ENCODE results near the gene GSTO1.

Gene GSTO1

GRCh38 chr10:104258209-104258608, 3.5 kb downstream of the GSTO1 start:
- Histone ChIP-seq H3K27me3 (ENCODE audit: control insufficient read depth, insufficient read depth, low read length, poor library complexity, severe bottlenecking) (peaks cover 28% of the 10 kb centered on the region), H3K36me3 (ENCODE audit: control insufficient read depth, insufficient read depth, low read length) (no peaks in the 10 kb centered on the region), H3K4me3 (ENCODE audit: insufficient read depth, low read depth, low read length) (no peak overlapping the region), H3K27ac (ENCODE audit: insufficient read depth, low read depth, low read length, poor library complexity, severe bottlenecking) (no peak overlapping the region), H3K9me3 (ENCODE audit: control insufficient read depth, low read length) (no peaks in the 10 kb centered on the region), H3K4me1 (ENCODE audit: control insufficient read depth, insufficient read depth, low read length) (peaks cover 12% of the 10 kb centered on the region)
- WGBS, 2 experiments: 88 to 97% methylated on average over 3 of the region's 3 CpGs

- peaks cover 5% of the 10 kb centered on the region for H3K4me1 ChIP-seq (ENCODE audit: control insufficient read depth, insufficient read depth, low read length)
- no peak overlapping the region for H3K4me3 ChIP-seq (ENCODE audit: insufficient read depth, low read depth, low read length)
- H3K36me3 ChIP-seq (ENCODE audit: control insufficient read depth, insufficient read depth, low read length): no peaks in the 10 kb centered on the region
- H3K27ac ChIP-seq (ENCODE audit: insufficient read depth, low read depth, low read length, poor library complexity, severe bottlenecking): no peak overlapping the region
- no peaks in the 10 kb centered on the region for H3K9me3 ChIP-seq (ENCODE audit: control insufficient read depth, low read length)
- 90 to 95% methylated on average over 3 of the region's 3 CpGs for WGBS, 2 experiments
- H3K27me3 ChIP-seq (ENCODE audit: control insufficient read depth, insufficient read depth, low read length, poor library complexity, severe bottlenecking): peaks cover 16% of the 10 kb centered on the region
Observed at GRCh38 chr10:104259456-104259855, 4.8 kb downstream of the GSTO1 start.

GRCh38 chr10:104259999-104260774, 5.5 kb downstream of the GSTO1 start:
- Histone ChIP-seq H3K27ac (ENCODE audit: insufficient read depth, low read depth, low read length, poor library complexity, severe bottlenecking) (no peak overlapping the region), H3K4me1 (ENCODE audit: control insufficient read depth, insufficient read depth, low read length) (peaks cover 4% of the 10 kb centered on the region)

GRCh38 chr10:104260775-104261115, 6.1 kb downstream of the GSTO1 start:
- Histone ChIP-seq H3K9me3 (ENCODE audit: control insufficient read depth, low read length) (no peaks in the 10 kb centered on the region), H3K4me3 (ENCODE audit: insufficient read depth, low read depth, low read length) (no peak overlapping the region), H3K27me3 (ENCODE audit: control insufficient read depth, insufficient read depth, low read length, poor library complexity, severe bottlenecking) (peaks cover 3% of the 10 kb centered on the region), H3K4me1 (ENCODE audit: control insufficient read depth, insufficient read depth, low read length) (no peaks in the 10 kb centered on the region), H3K36me3 (ENCODE audit: control insufficient read depth, insufficient read depth, low read length) (no peaks in the 10 kb centered on the region), H3K27ac (ENCODE audit: insufficient read depth, low read depth, low read length, poor library complexity, severe bottlenecking) (no peak overlapping the region)
- WGBS, 2 experiments: 76 to 82% methylated on average over 2 to 3 of the region's 3 CpGs

More at GRCh38 chr10:104259999-104260774, 5.5 kb downstream of the GSTO1 start:
- Histone ChIP-seq H3K9me3 (ENCODE audit: control insufficient read depth, low read length) (no peaks in the 10 kb centered on the region), H3K27me3 (ENCODE audit: control insufficient read depth, insufficient read depth, low read length, poor library complexity, severe bottlenecking) (peaks cover 8% of the 10 kb centered on the region), H3K4me3 (ENCODE audit: insufficient read depth, low read depth, low read length) (no peak overlapping the region), H3K36me3 (ENCODE audit: control insufficient read depth, insufficient read depth, low read length) (no peaks in the 10 kb centered on the region)
- 87 to 88% methylated on average over 5 to 6 of the region's 6 CpGs for WGBS, 2 experiments

DNA sequence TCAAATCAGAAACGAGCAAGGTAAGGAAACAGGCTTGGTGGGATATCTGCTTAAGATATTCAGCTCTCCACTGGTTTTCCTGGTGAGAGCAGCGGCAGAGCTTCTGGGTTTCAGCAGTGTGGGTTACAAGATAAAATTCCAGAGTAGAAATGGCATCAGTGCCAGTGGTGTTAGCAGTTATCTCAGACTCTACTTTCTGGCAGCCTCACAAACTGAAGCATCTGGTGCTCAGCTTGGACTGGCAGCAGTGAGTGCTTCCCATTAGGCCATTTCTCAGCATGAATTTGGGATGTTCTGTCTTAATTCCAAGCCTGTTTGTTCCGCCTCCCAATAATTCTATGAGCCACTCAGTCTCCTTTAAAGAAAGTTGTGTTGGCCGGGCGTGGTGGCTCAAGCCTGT, 7.4 kb downstream of the GSTO1 start:
- Histone ChIP-seq H3K4me1 (ENCODE audit: control insufficient read depth, insufficient read depth, low read length) (no peaks in the 10 kb centered on the region), H3K27me3 (ENCODE audit: control insufficient read depth, insufficient read depth, low read length, poor library complexity, severe bottlenecking) (no peaks in the 10 kb centered on the region), H3K36me3 (ENCODE audit: control insufficient read depth, insufficient read depth, low read length) (no peaks in the 10 kb centered on the region), H3K27ac (ENCODE audit: insufficient read depth, low read depth, low read length, poor library complexity, severe bottlenecking) (no peak overlapping the region), H3K9me3 (ENCODE audit: control insufficient read depth, low read length) (no peaks in the 10 kb centered on the region), H3K4me3 (ENCODE audit: insufficient read depth, low read depth, low read length) (no peak overlapping the region)
- WGBS, 2 experiments: 88 to 92% methylated on average over 5 of the region's 5 CpGs

GRCh38 chr10:104264783-104265182, 10.1 kb downstream of the GSTO1 start:
- 91 to 95% methylated on average over 5 of the region's 5 CpGs for WGBS, 2 experiments
- Histone ChIP-seq H3K27me3 (ENCODE audit: control insufficient read depth, insufficient read depth, low read length, poor library complexity, severe bottlenecking) (no peaks in the 10 kb centered on the region), H3K36me3 (ENCODE audit: control insufficient read depth, insufficient read depth, low read length) (no peaks in the 10 kb centered on the region), H3K4me3 (ENCODE audit: insufficient read depth, low read depth, low read length) (no peak overlapping the region), H3K4me1 (ENCODE audit: control insufficient read depth, insufficient read depth, low read length) (peaks cover 7% of the 10 kb centered on the region), H3K9me3 (ENCODE audit: control insufficient read depth, low read length) (no peaks in the 10 kb centered on the region), H3K27ac (ENCODE audit: insufficient read depth, low read depth, low read length, poor library complexity, severe bottlenecking) (no peak overlapping the region)

- no peaks in the 10 kb centered on the region for H3K36me3 ChIP-seq (ENCODE audit: control insufficient read depth, insufficient read depth, low read length)
- H3K27ac ChIP-seq (ENCODE audit: insufficient read depth, low read depth, low read length, poor library complexity, severe bottlenecking): no peak overlapping the region
- H3K4me3 ChIP-seq (ENCODE audit: insufficient read depth, low read depth, low read length): peak overlapping the region; percentile 60
- H3K27me3 ChIP-seq (ENCODE audit: control insufficient read depth, insufficient read depth, low read length, poor library complexity, severe bottlenecking): no peaks in the 10 kb centered on the region
- no peaks in the 10 kb centered on the region for H3K9me3 ChIP-seq (ENCODE audit: control insufficient read depth, low read length)
- WGBS, 2 experiments: 94 to 95% methylated on average over 14 of the region's 14 CpGs
- H3K4me1 ChIP-seq (ENCODE audit: control insufficient read depth, insufficient read depth, low read length): peaks cover 7% of the 10 kb centered on the region
Observed at GRCh38 chr10:104267721-104268404, 13.2 kb downstream of the GSTO1 start.

DNA sequence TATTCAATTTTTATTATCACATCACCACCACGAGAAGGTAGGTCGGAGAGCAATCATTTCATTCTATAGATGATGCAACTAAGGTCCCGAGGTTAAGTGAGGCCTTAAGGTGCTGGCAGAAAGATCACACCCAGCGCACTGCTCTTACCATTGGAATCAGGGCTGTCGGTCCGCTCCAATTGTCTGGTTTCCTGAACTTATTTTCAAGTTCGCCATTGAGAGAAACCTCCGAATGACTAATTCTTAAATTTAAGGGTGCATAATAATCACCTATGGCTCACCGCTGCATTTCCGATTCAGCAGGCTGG, 13.7 kb downstream of the GSTO1 start:
- peak overlapping the region; percentile 60 for H3K4me3 ChIP-seq (ENCODE audit: insufficient read depth, low read depth, low read length)
- no peaks in the 10 kb centered on the region for H3K9me3 ChIP-seq (ENCODE audit: control insufficient read depth, low read length)
- peaks cover 7% of the 10 kb centered on the region for H3K4me1 ChIP-seq (ENCODE audit: control insufficient read depth, insufficient read depth, low read length)
- H3K27ac ChIP-seq (ENCODE audit: insufficient read depth, low read depth, low read length, poor library complexity, severe bottlenecking): no peak overlapping the region
- no peaks in the 10 kb centered on the region for H3K27me3 ChIP-seq (ENCODE audit: control insufficient read depth, insufficient read depth, low read length, poor library complexity, severe bottlenecking)
- no peaks in the 10 kb centered on the region for H3K36me3 ChIP-seq (ENCODE audit: control insufficient read depth, insufficient read depth, low read length)
- WGBS, 2 experiments: 24 to 32% methylated on average over 10 of the region's 10 CpGs

- Histone ChIP-seq H3K27ac (ENCODE audit: insufficient read depth, low read depth, low read length, poor library complexity, severe bottlenecking) (peak within 1 kb of the TSS; percentile 69), H3K4me1 (ENCODE audit: control insufficient read depth, insufficient read depth, low read length) (peaks cover 7% of the 10 kb centered on the region), H3K27me3 (ENCODE audit: control insufficient read depth, insufficient read depth, low read length, poor library complexity, severe bottlenecking) (peaks cover 3% of the 10 kb centered on the region), H3K9me3 (ENCODE audit: control insufficient read depth, low read length) (no peaks in the 10 kb centered on the region), H3K4me3 (ENCODE audit: insufficient read depth, low read depth, low read length) (peak within 1 kb of the TSS; percentile 60), H3K36me3 (ENCODE audit: control insufficient read depth, insufficient read depth, low read length) (no peaks in the 10 kb centered on the region)
- 17% methylated on average over 59 of the region's 59 CpGs for WGBS, 2 experiments
Observed at GRCh38 chr10:104268713-104269645, 14.3 kb downstream of the GSTO1 start, which contains the start of gene GSTO2. GSTO2 (plus strand) TSS chr10:104269184; CDS start chr10:104274916, 5,732 bp downstream.

DNA sequence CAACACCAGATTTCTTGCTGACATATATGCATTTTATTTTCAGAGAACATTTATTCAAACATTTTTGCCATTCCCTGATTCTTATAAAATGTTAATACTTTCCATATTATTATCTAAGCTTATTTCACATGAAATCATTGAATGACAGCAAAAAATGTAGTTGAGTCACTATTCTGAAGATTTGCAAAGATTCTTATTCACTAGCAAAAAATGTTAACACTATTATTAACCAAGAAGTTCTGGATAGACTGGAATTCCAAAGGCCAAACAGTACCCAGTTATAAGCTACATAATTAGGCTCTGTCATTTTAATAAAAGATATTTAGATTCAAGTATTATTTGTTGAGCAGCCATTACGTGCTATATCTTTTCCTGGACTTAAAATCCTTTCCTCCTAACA, 18.6 kb downstream of the GSTO1 start:
- Histone ChIP-seq H3K36me3 (ENCODE audit: control insufficient read depth, insufficient read depth, low read length) (no peaks in the 10 kb centered on the region), H3K4me1 (ENCODE audit: control insufficient read depth, insufficient read depth, low read length) (no peaks in the 10 kb centered on the region), H3K27ac (ENCODE audit: insufficient read depth, low read depth, low read length, poor library complexity, severe bottlenecking) (no peak overlapping the region), H3K4me3 (ENCODE audit: insufficient read depth, low read depth, low read length) (no peak overlapping the region), H3K27me3 (ENCODE audit: control insufficient read depth, insufficient read depth, low read length, poor library complexity, severe bottlenecking) (peaks cover 14% of the 10 kb centered on the region), H3K9me3 (ENCODE audit: control insufficient read depth, low read length) (no peaks in the 10 kb centered on the region)
- WGBS, 2 experiments: 83 to 100% methylated on average over 1 of the region's 1 CpG

Data from ectodermal cell (in vitro differentiated cells).